Loucy (cell line): Measurements from ENCODE around the gene EEF1A2.

ENCODE experiments used
- EZH2phosphoT487 ChIP-seq: fragments of 200-600 bp; IDR thresholded peaks from 2 replicates; pipeline ENCODE4 v1.6.1; 2018; ENCODE audit warnings: antibody characterized with exemption, mild to moderate bottlenecking, moderate library complexity, borderline replicate concordance
- TF ChIP-seq, protein P1 (sequence below): fragments of 200-600 bp; sonication (generic); conservative IDR thresholded peaks from 2 replicates; pipeline ENCODE4 v1.5.1; 2014; ENCODE audit warnings: mild to moderate bottlenecking, antibody characterized with exemption, low read length

DNA sequence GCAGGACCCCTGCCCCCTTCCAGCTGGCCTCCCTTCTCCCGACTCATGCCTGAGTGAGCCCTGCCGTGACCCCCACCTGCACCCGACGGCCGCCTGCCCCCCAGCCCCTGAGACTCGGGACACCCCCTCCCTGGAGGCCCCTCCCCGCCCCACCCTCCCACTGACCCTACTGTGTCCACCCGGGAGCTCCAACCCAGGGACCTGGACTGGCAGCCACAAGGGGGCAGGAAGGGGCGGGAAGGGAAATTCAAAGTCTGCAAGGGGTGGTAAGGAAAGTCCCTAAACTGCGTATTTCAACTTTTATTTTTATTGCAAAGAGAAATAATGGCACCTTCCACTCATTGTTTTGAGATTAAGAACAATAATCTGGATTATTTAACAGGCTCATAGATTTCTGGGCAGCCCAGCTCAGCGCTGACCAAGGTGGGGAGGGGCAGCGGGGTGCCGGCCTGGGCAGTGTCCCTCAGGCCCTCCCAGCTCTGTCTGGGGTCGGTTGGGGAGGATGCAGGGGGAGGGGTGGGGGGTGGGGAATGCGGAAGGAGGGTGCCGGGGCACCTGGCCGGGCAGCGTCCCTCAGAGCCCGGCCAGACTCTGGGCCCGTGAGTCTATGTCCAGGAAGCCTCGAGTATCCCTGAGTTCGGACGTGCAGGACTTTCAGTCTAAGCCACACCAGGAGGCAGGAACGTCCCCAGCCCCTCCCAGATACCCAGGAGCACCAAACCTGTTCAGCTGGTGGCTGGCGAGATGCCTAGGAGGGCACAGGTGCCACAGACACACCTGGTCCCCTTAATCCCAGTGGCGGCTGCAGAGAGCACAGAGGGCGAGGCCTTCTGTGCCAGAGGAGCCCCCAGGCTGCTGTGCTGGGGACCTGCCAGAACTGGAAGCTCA is 39.6 kb upstream of the EEF1A2 start:
- TF ChIP-seq, protein P1, sequence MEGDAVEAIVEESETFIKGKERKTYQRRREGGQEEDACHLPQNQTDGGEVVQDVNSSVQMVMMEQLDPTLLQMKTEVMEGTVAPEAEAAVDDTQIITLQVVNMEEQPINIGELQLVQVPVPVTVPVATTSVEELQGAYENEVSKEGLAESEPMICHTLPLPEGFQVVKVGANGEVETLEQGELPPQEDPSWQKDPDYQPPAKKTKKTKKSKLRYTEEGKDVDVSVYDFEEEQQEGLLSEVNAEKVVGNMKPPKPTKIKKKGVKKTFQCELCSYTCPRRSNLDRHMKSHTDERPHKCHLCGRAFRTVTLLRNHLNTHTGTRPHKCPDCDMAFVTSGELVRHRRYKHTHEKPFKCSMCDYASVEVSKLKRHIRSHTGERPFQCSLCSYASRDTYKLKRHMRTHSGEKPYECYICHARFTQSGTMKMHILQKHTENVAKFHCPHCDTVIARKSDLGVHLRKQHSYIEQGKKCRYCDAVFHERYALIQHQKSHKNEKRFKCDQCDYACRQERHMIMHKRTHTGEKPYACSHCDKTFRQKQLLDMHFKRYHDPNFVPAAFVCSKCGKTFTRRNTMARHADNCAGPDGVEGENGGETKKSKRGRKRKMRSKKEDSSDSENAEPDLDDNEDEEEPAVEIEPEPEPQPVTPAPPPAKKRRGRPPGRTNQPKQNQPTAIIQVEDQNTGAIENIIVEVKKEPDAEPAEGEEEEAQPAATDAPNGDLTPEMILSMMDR: no peak
- TF ChIP-seq EZH2phosphoT487: no peak
